Neural progenitor cell (in vitro differentiated cells): ENCODE data around the gene VAV2. TPM values are rescaled to one million over a fixed set of nuclear protein-coding genes. Genes with fewer than 3 reads are reported as not detected.

Experiments used
- DNase-seq: peaks from one replicate; pipeline ENCODE4 v3.0.0-alpha.2; 2016; ENCODE audit warnings: low spot score
- H2AFZ ChIP-seq: fragments of 200-600 bp; sonication (generic); replicated peaks from 2 replicates; pipeline ENCODE4 v1.6.1; 2016; ENCODE audit warnings: antibody characterized with exemption
- H3F3A ChIP-seq: fragments of 200-600 bp; sonication (generic); 2 replicates; pipeline ENCODE4 v1.6.1; 2016; ENCODE audit warnings: antibody characterized with exemption, low read depth
- H3K27ac ChIP-seq: fragments of 200-600 bp; sonication (generic); 2 replicates; pipeline ENCODE4 v1.5.1; 2016; ENCODE audit warnings: mild to moderate bottlenecking
- H3K27me3 ChIP-seq: fragments of 200-600 bp; sonication (generic); 2 replicates; pipeline ENCODE4 v1.6.1; 2016; ENCODE audit warnings: mild to moderate bottlenecking, moderate library complexity
- H3K36me3 ChIP-seq: fragments of 200-600 bp; sonication (generic); 2 replicates; pipeline ENCODE4 v1.5.1; 2016
- H3K4me1 ChIP-seq: fragments of 200-600 bp; sonication (generic); 2 replicates; pipeline ENCODE4 v1.6.1; 2016; ENCODE audit warnings: mixed run types
- H3K4me2 ChIP-seq: fragments of 200-600 bp; sonication (generic); 2 replicates; pipeline ENCODE4 v1.6.1; 2016
- H3K4me3 ChIP-seq: fragments of 200-600 bp; sonication (generic); 2 replicates; pipeline ENCODE4 v1.5.1; 2016
- H3K79me2 ChIP-seq: fragments of 200-600 bp; sonication (generic); 2 replicates; pipeline ENCODE4 v1.6.1; 2016; ENCODE audit warnings: low read depth
- H3K9ac ChIP-seq: fragments of 200-600 bp; sonication (generic); 2 replicates; pipeline ENCODE4 v1.6.1; 2016
- H3K9me3 ChIP-seq: fragments of 200-600 bp; sonication (generic); 2 replicates; pipeline ENCODE4 v1.5.1; 2016; ENCODE audit warnings: low read depth
- H4K20me1 ChIP-seq: fragments of 200-600 bp; sonication (generic); 2 replicates; pipeline ENCODE4 v1.6.1; 2016; ENCODE audit warnings: low read depth
- H3K27ac Mint-ChIP-seq: 3 replicates; pipeline ENCODE4 v1.8.0; 2021; ENCODE audit warnings: mixed read lengths
- H3K27me3 Mint-ChIP-seq: 2 replicates; pipeline ENCODE4 v1.8.0; 2022; ENCODE audit warnings: low read depth, mild to moderate bottlenecking, inconsistent platforms, moderate library complexity, mixed read lengths; ENCODE audit not compliant: insufficient read depth
- H3K36me3 Mint-ChIP-seq: 3 replicates; pipeline ENCODE4 v1.8.0; 2021; ENCODE audit warnings: mixed read lengths
- H3K4me1 Mint-ChIP-seq: 3 replicates; pipeline ENCODE4 v1.8.0; 2021; ENCODE audit warnings: mixed read lengths
- H3K4me3 Mint-ChIP-seq: 3 replicates; pipeline ENCODE4 v1.8.0; 2021; ENCODE audit warnings: mild to moderate bottlenecking, moderate library complexity, mixed read lengths
- H3K9me3 Mint-ChIP-seq: 3 replicates; pipeline ENCODE4 v1.8.0; 2020; ENCODE audit warnings: mixed read lengths
- EZH2 ChIP-seq: fragments of 200-600 bp; sonication (generic); IDR thresholded peaks from 2 replicates; pipeline ENCODE4 v1.6.1; 2017; ENCODE audit warnings: antibody characterized with exemption, mild to moderate bottlenecking, moderate library complexity
- EZH2phosphoT487 ChIP-seq: fragments of 200-600 bp; sonication (generic); IDR thresholded peaks from 2 replicates; pipeline ENCODE4 v1.6.1; 2017; ENCODE audit warnings: antibody characterized with exemption
- total RNA-seq: library from RNA; depleted of rRNA; stranded (reverse); fragments of >200 nt; gene quantifications from 2 replicates; pipeline ENCODE4 v1.2.3, GENCODE V29; 2015; ENCODE audit warnings: low replicate concordance
- TF ChIP-seq, protein P1 (sequence below): fragments of 200-600 bp; sonication (generic); IDR thresholded peaks from 2 replicates; pipeline ENCODE4 v1.5.1; 2017; ENCODE audit warnings: antibody characterized with exemption, mild to moderate bottlenecking

VAV2 gene
- total RNA-seq, 1 donor from 2014 or later, result 12.9 TPM

- Mint-ChIP-seq H3K4me3 (no peak overlapping the region), H3K27ac (no peak overlapping the region), H3K27me3 (peaks cover 4% of the 10 kb centered on the region), H3K4me1 (peaks cover 64% of the 10 kb centered on the region), H3K9me3 (no peaks in the 10 kb centered on the region), H3K36me3 (peaks cover 4% of the 10 kb centered on the region)
- H3F3A ChIP-seq, result peaks cover 19% of the 10 kb centered on the region
- H3K79me2 ChIP-seq, result peaks cover 88% of the 10 kb centered on the region
- peaks cover 91% of the 10 kb centered on the region for H4K20me1 ChIP-seq
- no peak overlapping the region for H2AFZ ChIP-seq
- peak overlapping the region; percentile 54 for H3K4me2 ChIP-seq
- no peak for TF ChIP-seq EZH2
- TF ChIP-seq, protein P1, sequence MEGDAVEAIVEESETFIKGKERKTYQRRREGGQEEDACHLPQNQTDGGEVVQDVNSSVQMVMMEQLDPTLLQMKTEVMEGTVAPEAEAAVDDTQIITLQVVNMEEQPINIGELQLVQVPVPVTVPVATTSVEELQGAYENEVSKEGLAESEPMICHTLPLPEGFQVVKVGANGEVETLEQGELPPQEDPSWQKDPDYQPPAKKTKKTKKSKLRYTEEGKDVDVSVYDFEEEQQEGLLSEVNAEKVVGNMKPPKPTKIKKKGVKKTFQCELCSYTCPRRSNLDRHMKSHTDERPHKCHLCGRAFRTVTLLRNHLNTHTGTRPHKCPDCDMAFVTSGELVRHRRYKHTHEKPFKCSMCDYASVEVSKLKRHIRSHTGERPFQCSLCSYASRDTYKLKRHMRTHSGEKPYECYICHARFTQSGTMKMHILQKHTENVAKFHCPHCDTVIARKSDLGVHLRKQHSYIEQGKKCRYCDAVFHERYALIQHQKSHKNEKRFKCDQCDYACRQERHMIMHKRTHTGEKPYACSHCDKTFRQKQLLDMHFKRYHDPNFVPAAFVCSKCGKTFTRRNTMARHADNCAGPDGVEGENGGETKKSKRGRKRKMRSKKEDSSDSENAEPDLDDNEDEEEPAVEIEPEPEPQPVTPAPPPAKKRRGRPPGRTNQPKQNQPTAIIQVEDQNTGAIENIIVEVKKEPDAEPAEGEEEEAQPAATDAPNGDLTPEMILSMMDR, result no peak
- TF ChIP-seq EZH2phosphoT487, result no peak
- H3K27me3 ChIP-seq, result no peaks in the 10 kb centered on the region
- H3K36me3 ChIP-seq, result no peaks in the 10 kb centered on the region
- no peaks in the 10 kb centered on the region for H3K9me3 ChIP-seq
- H3K4me1 ChIP-seq, result peaks cover 37% of the 10 kb centered on the region
- no peak overlapping the region for H3K4me3 ChIP-seq
- peak overlapping the region; percentile 53 for H3K27ac ChIP-seq
- DNase-seq, result no peak
- no peak overlapping the region for H3K9ac ChIP-seq
Observed at GRCh38 chr9:133943036-133943780, 48.9 kb downstream of the VAV2 start.

GRCh38 chr9:133942206-133942975 is 49.7 kb downstream of the VAV2 start:
- Histone ChIP-seq H3K36me3 (no peaks in the 10 kb centered on the region), H3K27me3 (no peaks in the 10 kb centered on the region), H3K4me1 (peaks cover 37% of the 10 kb centered on the region), H2AFZ (no peak overlapping the region), H3K9ac (no peak overlapping the region), H3K79me2 (peaks cover 82% of the 10 kb centered on the region), H3F3A (peaks cover 25% of the 10 kb centered on the region), H3K4me3 (no peak overlapping the region), H4K20me1 (peaks cover 87% of the 10 kb centered on the region), H3K27ac (no peak overlapping the region), H3K9me3 (no peaks in the 10 kb centered on the region), H3K4me2 (peak overlapping the region; percentile 25)
- H3K4me3 Mint-ChIP-seq, result no peak overlapping the region
- no peak for DNase-seq
- peak overlapping the region; percentile 29 for H3K27ac Mint-ChIP-seq
- TF ChIP-seq, protein P1, result no peak
- TF ChIP-seq EZH2 (no peak), EZH2phosphoT487 (no peak)
- no peaks in the 10 kb centered on the region for H3K9me3 Mint-ChIP-seq
- peaks cover 61% of the 10 kb centered on the region for H3K4me1 Mint-ChIP-seq
- H3K36me3 Mint-ChIP-seq, result peaks cover 4% of the 10 kb centered on the region
- peaks cover 4% of the 10 kb centered on the region for H3K27me3 Mint-ChIP-seq

DNA sequence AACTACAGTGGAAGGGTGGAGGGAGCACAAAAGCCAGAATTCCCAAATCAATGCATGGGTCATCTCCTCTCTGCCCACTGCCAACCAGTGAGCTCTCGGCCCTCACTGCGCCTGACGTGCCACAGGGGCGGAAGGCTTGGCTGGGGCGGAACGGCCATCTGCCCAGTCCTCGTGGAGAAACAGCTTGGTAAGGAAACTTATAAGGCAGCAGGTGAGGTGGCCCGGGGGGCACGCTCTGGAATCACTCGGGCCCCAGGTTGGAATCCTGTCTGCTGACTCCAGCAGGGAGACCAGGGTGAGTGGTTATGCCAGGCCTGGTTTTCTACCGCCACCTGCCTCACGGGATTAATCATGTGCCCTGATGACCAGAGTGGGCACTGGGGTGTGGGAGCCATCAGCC is 52.3 kb downstream of the VAV2 start:
- H3F3A ChIP-seq, result peaks cover 25% of the 10 kb centered on the region
- Mint-ChIP-seq H3K9me3 (no peaks in the 10 kb centered on the region), H3K27ac (no peak overlapping the region), H3K36me3 (peaks cover 7% of the 10 kb centered on the region), H3K4me1 (peaks cover 52% of the 10 kb centered on the region), H3K4me3 (no peak overlapping the region), H3K27me3 (no peaks in the 10 kb centered on the region)
- no peaks in the 10 kb centered on the region for H3K36me3 ChIP-seq
- H3K27ac ChIP-seq, result no peak overlapping the region
- DNase-seq, result no peak
- no peak overlapping the region for H3K4me3 ChIP-seq
- no peaks in the 10 kb centered on the region for H3K9me3 ChIP-seq
- peaks cover 71% of the 10 kb centered on the region for H4K20me1 ChIP-seq
- H3K79me2 ChIP-seq, result peaks cover 61% of the 10 kb centered on the region
- H3K9ac ChIP-seq, result no peak overlapping the region
- H3K4me1 ChIP-seq, result peaks cover 36% of the 10 kb centered on the region
- H2AFZ ChIP-seq, result no peak overlapping the region
- TF ChIP-seq, protein P1, result no peak
- TF ChIP-seq EZH2phosphoT487 (no peak), EZH2 (no peak)
- no peak overlapping the region for H3K4me2 ChIP-seq
- H3K27me3 ChIP-seq, result no peaks in the 10 kb centered on the region
